GM12878 (cell line): ENCODE results near the gene SMIM1.

Experiments
- BMI1 ChIP-seq: fragments of 450-650 bp; IDR thresholded peaks from 2 replicates; pipeline ENCODE4 v1.6.1; 2016; ENCODE audit warnings: mild to moderate bottlenecking, moderate library complexity, borderline replicate concordance
- CTCF ChIP-seq, 3 experiments: IDR thresholded peaks in 2 of 3; conservative IDR thresholded peaks in 1 of 3; 2 replicates each; pipeline ENCODE4 v1.5.1; 2011; ENCODE audit warnings: low read depth in 3 of 3, low read length in 3 of 3, mild to moderate bottlenecking in 3 of 3, control low read depth in 2 of 3, moderate library complexity in 2 of 3, inconsistent platforms in 1 of 3, mixed read lengths in 1 of 3; ENCODE audit not compliant: control insufficient read depth in 2 of 3, insufficient read depth in 1 of 3; ENCODE audit errors: extremely low read depth in 1 of 3
- FOXK2 ChIP-seq: fragments of 450-650 bp; IDR thresholded peaks from 2 replicates; pipeline ENCODE4 v1.6.1; 2017; ENCODE audit warnings: mild to moderate bottlenecking, moderate library complexity
- HDAC2 ChIP-seq: fragments of 200-600 bp; sonication (generic); IDR thresholded peaks from 2 replicates; pipeline ENCODE4 v1.6.1; 2017
- POLR2A ChIP-seq: IDR thresholded peaks from 2 replicates; pipeline ENCODE4 v1.6.1; 2011; ENCODE audit warnings: low read depth, mild to moderate bottlenecking, low read length
- RBBP5 ChIP-seq: fragments of 200-600 bp; sonication (generic); conservative IDR thresholded peaks from 2 replicates; pipeline ENCODE4 v1.6.1; 2016
- SP1 ChIP-seq: IDR thresholded peaks from one replicate; pipeline ENCODE4 v1.6.1; 2011; ENCODE audit warnings: low read depth, low read length
- YBX1 ChIP-seq: fragments of 450-650 bp; IDR thresholded peaks from 2 replicates; pipeline ENCODE4 v1.6.1; 2016; ENCODE audit warnings: antibody characterized with exemption
- YY1 ChIP-seq: IDR thresholded peaks from 2 replicates; pipeline ENCODE4 v1.6.1; 2011; ENCODE audit warnings: low read depth, mild to moderate bottlenecking, low read length
- ZNF207 ChIP-seq: fragments of 450-650 bp; IDR thresholded peaks from 2 replicates; pipeline ENCODE4 v1.6.1; 2014; ENCODE audit warnings: antibody characterized with exemption, mild to moderate bottlenecking, borderline replicate concordance
- ZNF274 ChIP-seq: IDR thresholded peaks from one replicate; pipeline ENCODE4 v1.8.0; 2011; ENCODE audit not compliant: insufficient read length, insufficient read depth

GRCh38 chr1:3817138-3817740 is 44.7 kb downstream of the SMIM1 start:
- TF ChIP-seq SP1 (no peak), CTCF (IDR thresholded peaks at IDR 0.05 in 2 of 3, conservative IDR thresholded peaks at IDR 0.05 in 1 of 3; ENCODE audit: control insufficient read depth in 2 of 3, extremely low read depth in 1 of 3, insufficient read depth in 1 of 3, low read depth in 3 of 3, low read length in 3 of 3) (no peak), YY1 (no peak), POLR2A (no peak), HDAC2 (no peak), FOXK2 (no peak), BMI1 (no peak), RBBP5 (no peak), YBX1 (no peak), ZNF274 (no peak), ZNF207 (no peak)
